ENCODE data around the gene CENPH. TPM values are rescaled to one million over a fixed set of nuclear protein-coding genes. Genes with fewer than 3 reads are reported as not detected.

Gene CENPH
- polyA plus RNA-seq, 2 of the 4 experiments (the other 2 are of a cell fraction), result 26.7 to 35.2 TPM

- under 1% methylated on average over 33 of the region's 73 CpGs for WGBS (ENCODE audit: missing lambda C conversion rate)
- H3K4me3 ChIP-seq, result peak overlapping the region; percentile 79
- CTCF ChIA-PET, result interaction anchor here (0.7 to 1.1 kb wide), 2 partner anchors 117 to 303 kb away, joined by 3 to 8 read pairs; no protein-coding TSS in a partner anchor
- TF ChIP-seq USF2 (IDR thresholded peaks at IDR 0.05) (0 out of 2 replicates have a peak, but pooled peaks have one; percentile 7), RARB (CRISPR knock-in tag; IDR thresholded peaks at IDR 0.05) (peak; percentile 88), HMGXB4 (CRISPR knock-in tag; IDR thresholded peaks at IDR 0.05; ENCODE audit: borderline replicate concordance) (no peak), BHLHE40 (IDR thresholded peaks at IDR 0.05; ENCODE audit: low read depth, low read length) (no peak), FOSL2 (IDR thresholded peaks at IDR 0.05) (no peak), FOSL2 (CRISPR knock-in tag; IDR thresholded peaks at IDR 0.05) (no peak), KDM1A (IDR thresholded peaks at IDR 0.05; ENCODE audit: low read depth) (no peak), ESRRA (IDR thresholded peaks at IDR 0.05; ENCODE audit: borderline replicate concordance, low read length) (0 out of 2 replicates have a peak, but pooled peaks have one; percentile 5), TFCP2L1 (CRISPR knock-in tag; IDR thresholded peaks at IDR 0.05) (no peak), PHF8 (IDR thresholded peaks at IDR 0.05; ENCODE audit: borderline replicate concordance, low read depth) (peak; percentile 94), KDM5A (IDR thresholded peaks at IDR 0.05) (peak; percentile 66), MAZ (IDR thresholded peaks at IDR 0.05; ENCODE audit: borderline replicate concordance, low read depth, low read length) (no peak), CBX2 (IDR thresholded peaks at IDR 0.05; ENCODE audit: borderline replicate concordance, low read depth) (no peak), MAX (IDR thresholded peaks at IDR 0.05) (peak; percentile 72), CHD2 (IDR thresholded peaks at IDR 0.05; ENCODE audit: low read length, partially characterized antibody) (no peak), E2F6 (IDR thresholded peaks at IDR 0.05; ENCODE audit: borderline replicate concordance, low read depth) (peak; percentile 47; the same call in 1 of the 2 replicates), ZNF302 (CRISPR knock-in tag; IDR thresholded peaks at IDR 0.05) (no peak), BCL3 (IDR thresholded peaks at IDR 0.05) (0 out of 3 replicates have a peak, but pooled peaks have one; percentile 72), HOXB5 (CRISPR knock-in tag; IDR thresholded peaks at IDR 0.05) (no peak), SMC3 (IDR thresholded peaks at IDR 0.05) (no peak), CTCF (IDR thresholded peaks at IDR 0.05) (no peak), JUN (IDR thresholded peaks at IDR 0.05) (peak; percentile 72 to 75; a peak in 4 of 5 replicates), REST (IDR thresholded peaks at IDR 0.05) (peak; percentile 33; the same call in 1 of the 2 replicates), SREBF2 (IDR thresholded peaks at IDR 0.05) (no peak), HES2 (IDR thresholded peaks at IDR 0.05) (no peak), HOXB13 (CRISPR knock-in tag; IDR thresholded peaks at IDR 0.05; ENCODE audit: low read depth) (no peak)
These were observed 28.5 kb downstream of the CENPH start for GRCh38 chr5:69217548-69218526.

More at GRCh38 chr5:69217548-69218526, 28.5 kb downstream of the CENPH start:
- POLR2A ChIA-PET, result interaction anchor here (0.6 to 1.8 kb wide), 5 partner anchors 11 to 124 kb away, joined by 3 to 9 read pairs (median 5); partner anchors contain the start of genes CDK7, CENPH and SLC30A5
- ATAC-seq (peak; percentile 95 to 97), DNase-seq (ENCODE audit: low read depth in 1 of 2, low spot score in 1 of 2) (peak; percentile 94 to 96), FAIRE-seq (no peak)
- peak overlapping the region; percentile 92 to 95 for H3K27ac ChIP-seq
- peaks cover 13% of the 10 kb centered on the region for H3K4me1 ChIP-seq
- no peaks in the 10 kb centered on the region for H3K9me3 ChIP-seq
- peak overlapping the region; percentile 88 for H3K4me2 ChIP-seq
